GM12864 (cell line): ENCODE measurements around the gene CASZ1.

ENCODE experiments used
- DNase-seq: peaks from one replicate; pipeline ENCODE4 v3.0.0-alpha.2; 2011; ENCODE audit warnings: low read depth
- H3K4me3 ChIP-seq: 2 replicates; pipeline ENCODE4 v1.5.1; 2011; ENCODE audit warnings: mild to moderate bottlenecking, low read depth, low read length, control low read depth
- CTCF ChIP-seq: IDR thresholded peaks from 2 replicates; pipeline ENCODE4 v1.5.1; 2011; ENCODE audit warnings: low read depth, mild to moderate bottlenecking, moderate library complexity, low read length, control low read depth, inconsistent platforms; ENCODE audit errors: missing control alignments

The CASZ1 gene

GRCh38 chr1:10765734-10766478 lies 30.5 kb downstream of the CASZ1 start:
- no peak for DNase-seq
- H3K4me3 ChIP-seq, result no peak overlapping the region
- no peak for TF ChIP-seq CTCF

DNA sequence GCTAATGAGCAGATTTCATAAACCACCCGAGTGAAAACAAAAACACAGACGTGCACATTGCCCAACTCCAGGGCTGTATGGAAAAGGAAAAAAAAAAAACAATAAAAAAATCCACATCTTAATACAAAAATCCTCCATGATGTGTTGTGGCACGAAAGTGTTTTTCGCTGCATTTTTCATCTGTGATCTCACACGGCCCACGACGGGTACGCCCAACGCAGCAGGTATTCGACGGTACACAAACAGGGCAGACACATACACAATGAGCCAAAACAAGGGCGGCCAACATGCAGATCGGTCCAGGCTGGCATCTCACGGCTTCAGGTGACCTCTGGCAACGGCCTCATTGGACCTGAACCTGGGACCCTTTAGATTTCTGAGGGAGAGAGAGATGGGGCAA lies 31.1 kb downstream of the CASZ1 start:
- TF ChIP-seq CTCF, result no peak
- DNase-seq, result no peak

DNA sequence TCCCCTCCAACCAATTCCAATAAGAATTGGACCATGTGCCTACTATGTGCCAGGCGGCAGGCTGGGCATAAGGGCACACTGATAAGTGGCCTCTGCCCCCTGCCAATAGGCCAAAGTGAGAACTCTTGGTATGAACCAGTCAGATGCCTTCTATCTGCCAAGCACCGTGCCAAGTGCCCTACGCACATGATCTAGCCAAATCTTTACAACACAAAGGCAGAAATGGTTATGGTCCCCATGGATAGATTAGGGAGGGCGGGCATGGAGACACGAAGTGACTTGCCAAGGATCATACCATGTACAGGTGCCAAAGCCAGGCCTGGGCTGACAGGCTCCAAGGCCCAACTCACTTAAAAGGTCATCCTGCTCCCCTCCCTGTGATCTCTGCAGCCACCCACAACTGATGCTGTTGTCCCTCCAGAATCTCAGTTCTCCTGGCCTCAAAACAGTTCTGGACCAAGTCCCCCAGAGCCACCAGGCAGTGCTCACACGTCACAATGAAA lies 32.1 kb downstream of the CASZ1 start:
- no peak overlapping the region for H3K4me3 ChIP-seq
- no peak for TF ChIP-seq CTCF
- no peak for DNase-seq

More for the DNA sequence above, 31.1 kb downstream of the CASZ1 start:
- no peak overlapping the region for H3K4me3 ChIP-seq

- TF ChIP-seq CTCF, result no peak
- H3K4me3 ChIP-seq, result no peak overlapping the region
- no peak for DNase-seq
These were observed 33.6 kb downstream of the CASZ1 start for GRCh38 chr1:10762875-10763274.

GRCh38 chr1:10762153-10762523 lies 34.3 kb downstream of the CASZ1 start:
- H3K4me3 ChIP-seq, result no peak overlapping the region
- TF ChIP-seq CTCF, result no peak
- no peak for DNase-seq

DNA sequence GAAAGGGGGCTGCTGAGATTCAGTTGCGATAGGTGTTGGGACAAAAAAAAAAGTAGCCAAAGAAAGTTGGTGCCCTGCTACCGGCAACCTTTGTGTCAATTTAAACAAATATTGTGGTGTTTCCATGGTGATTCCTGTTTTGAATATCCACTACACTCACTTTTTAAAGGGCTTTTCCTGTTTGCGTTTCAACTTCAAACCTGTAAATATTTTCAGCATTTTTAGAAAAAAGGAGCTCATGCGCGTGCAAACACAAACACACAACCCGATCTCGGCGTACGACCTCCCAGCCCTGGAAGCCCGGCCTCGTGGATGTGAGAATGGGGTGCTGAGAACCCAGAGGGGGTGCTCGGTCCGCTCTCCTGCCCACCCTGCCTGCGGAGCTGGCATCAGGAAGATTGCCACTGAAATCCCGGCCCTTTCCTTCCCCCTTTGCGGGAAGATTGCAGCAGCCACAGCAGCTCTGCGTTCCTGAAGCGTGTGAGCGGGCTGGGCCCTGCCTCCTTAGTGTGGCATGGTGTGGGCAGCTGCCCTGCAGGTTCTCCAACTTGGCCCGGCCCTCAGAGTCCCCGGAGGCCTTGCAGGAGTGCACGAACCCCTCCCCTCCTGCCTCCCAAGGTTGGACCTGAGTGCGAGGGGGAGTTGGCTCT lies 34.8 kb downstream of the CASZ1 start:
- DNase-seq, result no peak
- H3K4me3 ChIP-seq, result no peak overlapping the region
- TF ChIP-seq CTCF, result no peak
